ENCODE measurements around the gene DGKB.

The DGKB gene

GRCh38 chr7:14902589-14903067 lies at the start of gene DGKB:
DGKB (minus strand) TSS chr7:14902751.
- DNase-seq = peak; percentile 47

- DNase-seq = no peak
These were observed 47.5 kb upstream of the DGKB start for GRCh38 chr7:14950013-14950412.

- no peak for DNase-seq
These were observed 35.6 kb upstream of the DGKB start for GRCh38 chr7:14938181-14938580.

DNA sequence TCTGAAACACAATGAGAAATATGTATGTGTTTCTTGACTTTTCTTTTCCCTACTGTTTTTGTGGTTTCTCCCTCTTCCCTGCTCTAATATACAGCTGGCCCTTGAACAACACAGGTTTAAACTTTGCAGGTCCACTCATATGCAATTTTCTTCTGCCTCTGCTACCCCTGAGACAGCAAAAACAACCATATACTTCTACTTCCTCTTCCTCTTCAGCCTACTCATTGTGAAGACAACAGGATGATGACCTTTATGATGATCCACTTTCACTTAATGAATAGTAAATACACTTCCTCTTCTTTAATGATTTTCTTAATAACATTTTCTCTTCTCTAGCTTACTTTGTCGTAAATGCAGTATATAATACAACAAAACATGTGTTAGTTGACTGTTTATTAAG lies 35.0 kb upstream of the DGKB start:
- DNase-seq = no peak

DNA sequence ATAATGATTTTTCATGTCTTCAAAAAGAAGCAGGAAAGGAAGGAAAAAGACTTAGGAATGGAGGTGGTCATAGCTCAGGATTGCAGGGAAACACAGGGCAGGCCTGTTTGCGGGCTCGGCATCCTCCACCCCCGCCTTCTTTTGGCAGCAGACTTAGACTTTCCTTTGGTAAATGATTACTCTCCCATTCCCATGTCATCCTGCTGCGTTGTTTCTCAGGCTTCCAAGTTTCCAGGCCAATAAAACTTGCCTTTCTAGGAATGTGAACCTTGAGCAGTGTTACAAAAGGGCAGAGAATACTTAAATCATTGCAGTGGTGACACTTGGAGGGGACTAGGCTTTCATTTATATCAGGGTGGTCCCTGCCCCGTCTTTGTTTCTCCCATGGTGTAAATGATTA lies 34.0 kb upstream of the DGKB start:
- peak; percentile 66 for DNase-seq

- no peak for DNase-seq
These were observed 32.3 kb upstream of the DGKB start for GRCh38 chr7:14934839-14935238.

DNA sequence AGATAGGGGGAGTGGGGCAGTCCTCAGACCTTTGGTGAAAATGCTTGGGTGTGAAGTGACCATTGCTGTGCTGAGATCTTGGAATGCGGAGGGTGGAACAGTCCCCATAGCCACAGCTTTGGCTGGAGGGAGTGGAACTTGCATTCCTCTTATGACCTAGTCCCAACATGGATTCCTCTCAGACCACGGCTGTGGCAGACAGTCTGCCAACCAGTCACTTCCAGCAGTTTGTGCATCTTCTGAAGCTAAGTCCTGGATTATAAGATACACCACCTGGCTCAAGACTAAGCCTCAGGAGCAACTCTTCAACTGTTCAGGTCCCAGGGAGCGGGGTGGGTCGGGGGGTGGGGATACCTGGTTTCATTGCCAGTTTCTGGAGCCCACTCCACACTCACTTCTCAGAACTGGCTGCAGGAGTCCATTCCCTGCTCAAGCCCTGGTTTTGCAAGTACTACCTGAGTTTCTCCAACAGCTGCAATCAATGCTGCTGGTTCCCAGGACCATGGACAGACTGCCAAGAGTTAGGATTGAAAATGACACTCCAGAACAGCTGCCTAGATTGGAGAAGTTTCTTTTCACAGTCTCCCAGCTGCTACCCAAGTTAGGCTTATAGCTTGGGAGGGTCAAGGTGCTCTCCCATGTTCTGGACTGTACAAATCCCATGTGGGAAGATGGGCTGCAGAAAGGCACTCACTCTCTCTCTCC lies 29.1 kb upstream of the DGKB start:
- no peak for DNase-seq

- DNase-seq = no peak
These were observed 21.8 kb upstream of the DGKB start for GRCh38 chr7:14924398-14924797.

GRCh38 chr7:14911077-14911476 lies 8.5 kb upstream of the DGKB start:
- no peak for DNase-seq

DNA sequence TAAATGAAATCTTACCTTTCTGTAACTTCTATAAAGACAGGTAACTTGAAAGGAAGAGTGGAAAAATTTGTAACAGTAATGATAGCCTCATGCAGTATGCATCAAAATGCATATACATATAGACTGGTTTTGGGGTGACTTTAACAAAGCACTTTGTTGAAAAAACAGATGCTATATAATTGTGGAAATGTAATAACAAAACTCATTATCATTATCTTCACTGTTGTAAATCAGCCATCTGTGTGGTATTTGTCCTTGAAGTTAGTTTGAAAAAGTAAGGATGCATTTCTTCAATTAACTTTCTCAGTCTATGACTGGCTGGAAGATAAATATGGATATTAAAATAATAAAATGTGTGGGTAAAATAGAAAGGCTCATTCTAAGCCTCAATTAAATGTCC lies 6.1 kb upstream of the DGKB start:
- no peak for DNase-seq

GRCh38 chr7:14905764-14906163 lies 3.2 kb upstream of the DGKB start:
- DNase-seq = no peak

- no peak for DNase-seq
These were observed 2.5 kb downstream of the DGKB start for GRCh38 chr7:14900051-14900450.

- no peak for DNase-seq
These were observed 3.5 kb downstream of the DGKB start for GRCh38 chr7:14899030-14899429.

DNA sequence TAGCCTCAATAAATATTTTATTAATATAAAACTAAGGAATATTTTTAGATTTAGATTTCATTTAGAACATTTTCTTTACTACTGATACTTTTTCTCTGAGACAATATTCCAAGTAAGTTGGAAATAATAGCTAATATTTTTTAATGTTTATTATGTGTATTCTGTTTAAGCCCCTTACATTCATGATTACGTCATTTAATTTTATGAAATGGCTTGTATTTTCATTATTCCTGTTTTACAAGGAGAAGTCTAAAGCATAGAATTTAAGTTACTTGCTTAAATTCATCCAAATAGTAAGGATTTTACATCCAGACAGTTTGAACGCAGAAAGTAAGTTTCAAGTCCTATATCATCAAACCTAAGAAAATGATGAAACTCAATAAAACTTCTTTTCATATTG lies 6.1 kb downstream of the DGKB start:
- no peak for DNase-seq

GRCh38 chr7:14894826-14895225 lies 7.7 kb downstream of the DGKB start:
- no peak for DNase-seq

DNA sequence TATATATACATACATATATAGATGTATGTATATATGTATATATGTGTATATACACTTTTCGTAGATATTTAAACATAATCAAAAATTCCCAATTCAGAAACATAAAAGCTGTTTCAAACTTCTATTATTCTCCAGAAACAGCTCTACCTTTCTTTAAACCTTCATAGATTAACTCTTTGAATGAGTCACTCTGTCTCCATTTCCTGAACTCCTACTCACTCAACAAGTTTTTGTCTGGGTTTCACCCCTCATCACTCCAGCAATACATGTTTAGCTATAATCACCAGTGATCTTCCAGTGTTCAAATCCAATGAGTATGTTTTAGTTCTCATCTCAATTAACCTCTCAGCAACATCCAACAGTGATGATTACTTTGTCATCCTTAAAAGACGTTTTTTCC lies 9.6 kb downstream of the DGKB start:
- no peak for DNase-seq

GRCh38 chr7:14891289-14891688 lies 11.3 kb downstream of the DGKB start:
- DNase-seq = no peak

DNA sequence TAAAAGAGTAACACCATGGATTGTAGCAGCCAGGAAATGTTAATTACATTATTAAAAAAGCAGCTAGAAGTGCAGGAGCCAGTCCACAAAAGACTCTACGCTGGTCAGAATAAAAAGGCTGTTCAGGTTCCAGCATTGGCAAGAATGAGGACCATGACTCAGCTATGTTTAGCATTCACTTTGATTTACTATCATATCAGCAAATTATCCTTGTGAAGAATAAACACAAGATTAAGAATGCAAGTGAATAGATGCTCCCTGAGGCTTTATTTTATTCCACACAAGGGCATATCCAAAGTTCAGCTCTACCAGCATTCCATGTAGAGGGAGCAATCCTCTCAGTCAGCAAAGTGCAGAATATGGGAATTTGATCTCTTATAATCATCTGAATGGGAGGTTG lies 13.6 kb downstream of the DGKB start:
- DNase-seq = no peak

GRCh38 chr7:14886533-14886932 lies 16.0 kb downstream of the DGKB start:
- DNase-seq = no peak

DNA sequence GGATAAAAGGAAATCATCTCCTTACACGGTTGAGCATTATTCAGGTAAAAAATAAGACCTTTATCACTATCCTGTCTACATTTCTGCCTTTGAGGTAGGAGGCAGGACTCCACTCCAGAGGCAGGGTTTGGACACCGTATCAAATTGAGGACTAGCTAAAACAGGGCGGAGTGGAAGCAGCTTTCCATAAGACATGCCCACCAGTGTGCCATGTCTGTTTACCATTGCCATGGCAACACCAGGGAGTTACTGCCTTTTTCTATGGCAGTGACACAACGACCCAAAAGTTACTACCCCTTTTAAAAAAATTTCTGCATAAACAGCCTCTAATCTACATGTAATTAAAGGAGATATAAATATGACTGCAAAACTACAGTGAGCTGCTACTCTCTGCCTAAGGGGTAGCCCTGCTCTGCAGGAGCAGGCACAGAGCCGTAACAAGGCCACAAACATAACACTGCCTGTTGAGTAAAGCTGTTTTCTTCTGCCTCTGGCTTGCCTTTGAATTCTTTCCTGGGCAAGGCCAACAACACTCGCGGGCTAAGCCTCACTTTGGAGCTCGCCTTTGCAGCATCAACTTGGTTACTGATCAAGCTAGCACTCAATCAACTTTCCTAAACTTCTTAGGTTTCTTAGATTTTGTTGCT lies 26.5 kb downstream of the DGKB start:
- DNase-seq = no peak

DNA sequence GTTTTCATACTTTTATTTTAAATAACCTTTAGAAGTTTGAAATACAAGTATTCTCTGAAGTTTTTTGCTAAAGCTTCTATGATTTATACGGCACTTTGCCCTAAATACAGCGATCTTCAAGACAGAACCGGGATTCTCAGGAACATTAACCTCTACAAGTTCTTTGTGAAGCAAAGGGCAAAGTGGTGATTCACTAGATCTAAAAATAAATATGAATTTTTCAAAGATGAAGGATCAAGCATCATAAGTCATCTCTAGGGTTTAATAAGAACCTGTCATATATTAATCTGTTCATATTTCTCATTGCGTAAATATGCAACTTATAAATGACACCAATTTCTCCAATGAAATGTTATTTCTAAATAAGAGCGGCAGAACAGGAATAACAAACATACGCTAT lies 30.7 kb downstream of the DGKB start:
- DNase-seq = no peak

DNA sequence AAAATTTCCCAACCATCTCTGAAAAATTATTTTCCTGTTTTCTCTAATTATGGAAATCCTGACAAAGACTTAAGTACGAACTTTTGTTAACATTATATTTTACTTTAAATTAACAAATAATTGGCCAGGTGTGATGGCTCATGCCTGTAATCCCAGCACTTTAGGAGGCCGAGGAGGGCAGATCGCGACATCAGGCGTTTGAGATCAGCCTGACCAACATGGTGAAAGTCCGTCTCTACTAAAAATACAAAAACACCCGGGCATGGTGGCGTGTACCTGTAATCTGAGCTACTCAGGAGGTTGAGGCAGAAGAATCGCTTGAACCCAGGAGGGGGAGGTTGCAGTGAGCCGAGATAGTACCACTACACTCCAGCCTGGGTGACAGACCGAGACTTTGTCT lies 32.2 kb downstream of the DGKB start:
- DNase-seq = no peak

DNA sequence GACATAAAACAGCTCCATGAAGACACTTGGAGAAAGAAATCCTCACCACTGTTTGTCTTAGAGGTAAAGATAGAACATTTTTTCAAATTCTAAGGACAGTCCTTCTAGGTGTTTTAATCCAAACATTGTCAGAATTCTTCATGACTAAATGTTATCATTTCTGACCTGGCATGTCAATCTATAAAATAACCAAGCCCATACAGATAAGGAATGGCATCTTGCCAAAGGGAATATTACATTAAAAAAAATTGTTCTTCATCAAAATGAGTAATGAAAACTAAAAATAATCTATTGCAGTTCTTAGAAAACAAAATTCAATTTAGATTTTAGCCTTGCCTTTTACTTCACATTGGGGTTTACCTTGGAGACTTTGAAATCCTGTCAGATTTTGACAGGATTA lies 33.6 kb downstream of the DGKB start:
- no peak for DNase-seq

- no peak for DNase-seq
These were observed 41.1 kb downstream of the DGKB start for GRCh38 chr7:14861456-14861855.

GRCh38 chr7:14859267-14859666 lies 43.3 kb downstream of the DGKB start:
- no peak for DNase-seq

All from femur (tissue), 1 donor.